Thymus (tissue), 11 donors: ENCODE data around the gene EMCN. TPM values are rescaled to one million over a fixed set of nuclear protein-coding genes. Genes with fewer than 3 reads are reported as not detected.

ENCODE experiments used
- DNase-seq, 9 donors: peaks; one replicate each; pipeline ENCODE4 v3.0.0-alpha.2; 2013; ENCODE audit warnings: low spot score in 9 of 9, low read depth in 6 of 9, missing footprints in 1 of 9
- H3K27ac ChIP-seq, 2 donors: one replicate each; pipeline ENCODE4 v1.5.1; 2013; ENCODE audit warnings: control low read depth in 1 of 2, low read depth in 1 of 2, low read length in 1 of 2, mild to moderate bottlenecking in 1 of 2, moderate library complexity in 1 of 2
- H3K27me3 ChIP-seq, 2 donors: one replicate each; pipeline ENCODE4 v1.5.1; 2013; ENCODE audit warnings: low read length in 1 of 2; ENCODE audit not compliant: control insufficient read depth in 2 of 2, insufficient read depth in 1 of 2
- H3K36me3 ChIP-seq, 2 donors: one replicate each; pipeline ENCODE4 v1.5.1; 2013; ENCODE audit warnings: low read length in 1 of 2, mild to moderate bottlenecking in 1 of 2, moderate library complexity in 1 of 2; ENCODE audit not compliant: control insufficient read depth in 2 of 2, insufficient read depth in 2 of 2
- H3K4me1 ChIP-seq, 2 donors: one replicate each; pipeline ENCODE4 v1.5.1; 2013; ENCODE audit warnings: low read length in 2 of 2; ENCODE audit not compliant: control insufficient read depth in 2 of 2, insufficient read depth in 2 of 2
- H3K4me3 ChIP-seq, 2 donors: one replicate each; pipeline ENCODE4 v1.5.1; 2013; ENCODE audit warnings: low read length in 2 of 2, control low read depth in 1 of 2, mild to moderate bottlenecking in 1 of 2
- H3K9me3 ChIP-seq, 2 donors: one replicate each; pipeline ENCODE4 v1.5.1; 2013; ENCODE audit warnings: low read length in 1 of 2, mild to moderate bottlenecking in 1 of 2; ENCODE audit not compliant: control insufficient read depth in 2 of 2, insufficient read depth in 1 of 2
- WGBS: extraction: QIAGEN DNeasy Blood & Tissue Kit; methylation state at CpG from one replicate; pipeline ENCODE4 v1.1.7; 2013; 5-methylcytosine and 5-hydroxymethylcytosine counted together
- polyA plus RNA-seq: library from polyadenylated mRNA; stranded (reverse); fragments of 200-250 nt; gene quantifications from one replicate; pipeline ENCODE4 v1.2.3, GENCODE V29; 2013
- total RNA-seq: library from RNA; stranded (reverse); fragments of 120-200 nt; gene quantifications from one replicate; pipeline ENCODE4 v1.2.4, GENCODE V29; 2013
- donor health status: healthy.

The EMCN gene
- total and polyA plus RNA-seq, 2 donors, result 6.0 to 7.9 TPM

DNA sequence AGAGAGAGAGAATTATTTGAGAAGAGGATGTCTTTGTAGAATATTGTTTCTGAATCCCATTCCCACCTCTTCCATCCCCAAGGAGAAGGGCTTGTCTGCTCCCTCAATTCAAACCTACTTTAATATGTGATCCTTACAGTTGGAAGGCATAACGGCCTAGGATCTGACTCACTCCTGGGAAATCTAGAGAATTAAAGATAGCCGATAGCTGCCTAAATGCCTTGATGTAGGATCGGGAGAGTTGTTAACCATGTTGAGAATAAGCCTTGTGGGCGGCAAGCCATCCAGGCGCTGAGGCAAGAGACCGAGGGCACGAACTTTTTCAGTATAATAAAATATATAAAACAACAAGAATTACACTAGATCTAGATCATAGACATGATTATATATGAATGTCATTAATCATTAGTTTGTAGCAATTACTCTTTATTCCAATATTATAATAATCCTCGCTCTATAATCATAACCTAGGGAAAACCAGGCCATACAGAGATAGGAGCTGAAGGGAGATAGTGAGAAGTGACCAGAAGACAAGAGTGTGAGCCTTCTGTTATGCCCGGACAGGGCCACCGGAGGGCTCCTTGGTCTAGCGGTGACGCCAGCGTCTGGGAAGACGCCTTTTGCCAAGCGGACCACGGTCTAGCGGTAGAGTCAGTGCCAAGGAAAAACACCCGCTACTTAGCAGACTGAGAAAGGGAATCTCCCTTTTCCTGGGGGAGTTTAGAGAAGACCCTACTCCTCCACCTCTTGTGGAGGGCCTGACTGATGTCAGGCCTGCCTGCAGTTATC, 13.5 kb downstream of the EMCN start:
- WGBS, result 94% methylated on average over 18 of the region's 18 CpGs
- no peaks in the 10 kb centered on the region for H3K36me3 ChIP-seq
- H3K9me3 ChIP-seq, result no peaks in the 10 kb centered on the region
- H3K27ac ChIP-seq, result no peak overlapping the region
- no peak overlapping the region for H3K4me3 ChIP-seq
- no peaks in the 10 kb centered on the region for H3K27me3 ChIP-seq
- H3K4me1 ChIP-seq, result no peaks in the 10 kb centered on the region
- DNase-seq, result no peak

DNA sequence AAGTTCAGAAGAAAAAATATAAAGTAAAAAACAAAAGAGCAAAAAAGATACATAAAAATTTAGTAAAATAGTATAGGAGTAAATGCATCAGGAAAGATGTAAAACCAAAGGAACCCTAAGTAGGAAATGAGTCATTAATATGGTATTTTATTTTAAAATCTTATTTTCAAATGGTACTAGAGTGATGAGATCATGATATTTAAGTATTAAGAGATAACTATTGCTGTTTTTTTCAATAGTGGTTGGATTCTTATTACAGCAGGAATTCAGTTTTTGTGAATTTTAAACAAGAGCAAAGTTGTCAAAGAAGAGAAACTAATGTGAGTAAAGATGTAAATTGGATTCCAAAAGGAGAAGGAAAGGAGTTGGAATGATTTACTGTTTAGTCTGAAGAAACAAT, 20.0 kb downstream of the EMCN start:
- Histone ChIP-seq H3K9me3 (no peaks in the 10 kb centered on the region), H3K27ac (no peak overlapping the region), H3K27me3 (no peaks in the 10 kb centered on the region), H3K4me1 (no peaks in the 10 kb centered on the region), H3K4me3 (no peak overlapping the region), H3K36me3 (no peaks in the 10 kb centered on the region)
- DNase-seq, result no peak

GRCh38 chr4:100495074-100495473, 22.7 kb downstream of the EMCN start:
- no peaks in the 10 kb centered on the region for H3K36me3 ChIP-seq
- no peak overlapping the region for H3K27ac ChIP-seq
- H3K27me3 ChIP-seq, result no peaks in the 10 kb centered on the region
- no peak overlapping the region for H3K4me3 ChIP-seq
- peaks cover 0 to 6% of the 10 kb centered on the region in 2 donors for H3K9me3 ChIP-seq
- WGBS, result 98% methylated on average over 1 of the region's 1 CpG
- H3K4me1 ChIP-seq, result no peaks in the 10 kb centered on the region
- DNase-seq, result no peak

DNA sequence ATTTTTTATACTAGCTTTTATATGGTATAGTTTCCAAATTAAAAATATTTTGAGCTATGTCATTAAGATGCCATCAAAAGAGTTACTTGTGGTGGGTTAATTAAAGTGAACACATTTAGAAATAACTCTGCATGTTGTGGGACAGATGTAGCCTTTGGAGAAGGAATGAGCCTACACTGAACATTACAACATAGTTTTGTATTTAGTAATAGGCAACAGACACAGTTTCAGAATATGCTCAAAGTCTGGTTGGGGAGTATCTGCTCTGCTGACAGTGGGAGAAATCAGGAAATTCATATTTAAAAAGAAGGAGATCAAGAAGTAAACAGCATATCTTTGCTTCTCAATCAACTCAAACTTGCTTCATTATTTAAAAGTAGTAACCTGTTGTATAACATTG, 23.7 kb downstream of the EMCN start:
- Histone ChIP-seq H3K36me3 (no peaks in the 10 kb centered on the region), H3K27me3 (no peaks in the 10 kb centered on the region), H3K4me1 (no peaks in the 10 kb centered on the region), H3K9me3 (peaks cover 0 to 6% of the 10 kb centered on the region in 2 donors), H3K27ac (no peak overlapping the region), H3K4me3 (no peak overlapping the region)
- no peak for DNase-seq

DNA sequence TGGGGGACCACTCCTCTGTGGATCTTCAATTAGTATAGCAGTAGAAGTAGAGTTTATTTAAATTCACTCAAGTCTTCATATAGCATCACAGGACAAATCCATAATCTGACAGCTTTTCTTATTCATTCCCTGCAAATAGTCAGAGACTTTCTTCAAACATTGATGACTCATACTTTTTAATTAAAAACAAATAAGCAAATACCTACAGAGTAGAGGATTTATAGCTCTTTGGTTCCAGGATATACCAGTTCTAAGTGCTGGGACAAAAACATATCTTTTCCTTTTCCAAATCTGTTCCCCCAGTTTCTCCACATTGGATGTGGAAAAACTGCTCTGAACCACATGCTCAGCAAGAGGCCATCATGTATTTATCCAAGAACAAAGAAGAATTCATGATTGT, 24.1 kb downstream of the EMCN start:
- DNase-seq, result no peak
- peaks cover 0 to 6% of the 10 kb centered on the region in 2 donors for H3K9me3 ChIP-seq
- no peaks in the 10 kb centered on the region for H3K4me1 ChIP-seq
- H3K27ac ChIP-seq, result no peak overlapping the region
- H3K27me3 ChIP-seq, result no peaks in the 10 kb centered on the region
- H3K36me3 ChIP-seq, result no peaks in the 10 kb centered on the region
- H3K4me3 ChIP-seq, result no peak overlapping the region

GRCh38 chr4:100492129-100492528, 25.7 kb downstream of the EMCN start:
- Histone ChIP-seq H3K36me3 (no peaks in the 10 kb centered on the region), H3K4me3 (no peak overlapping the region), H3K9me3 (peaks cover 0 to 6% of the 10 kb centered on the region in 2 donors), H3K27ac (no peak overlapping the region), H3K4me1 (no peaks in the 10 kb centered on the region), H3K27me3 (no peaks in the 10 kb centered on the region)
- no peak for DNase-seq

- H3K27ac ChIP-seq, result no peak overlapping the region
- H3K4me1 ChIP-seq, result no peaks in the 10 kb centered on the region
- H3K27me3 ChIP-seq, result no peaks in the 10 kb centered on the region
- H3K9me3 ChIP-seq, result peaks cover 0 to 6% of the 10 kb centered on the region in 2 donors
- DNase-seq, result no peak
- H3K4me3 ChIP-seq, result no peak overlapping the region
- no peaks in the 10 kb centered on the region for H3K36me3 ChIP-seq
Measured at GRCh38 chr4:100489305-100489704, 28.5 kb downstream of the EMCN start.

GRCh38 chr4:100486496-100486895, 31.3 kb downstream of the EMCN start:
- no peak overlapping the region for H3K4me3 ChIP-seq
- 96% methylated on average over 3 of the region's 3 CpGs for WGBS
- H3K36me3 ChIP-seq, result no peaks in the 10 kb centered on the region
- DNase-seq, result no peak
- H3K4me1 ChIP-seq, result no peaks in the 10 kb centered on the region
- no peaks in the 10 kb centered on the region for H3K27me3 ChIP-seq
- no peak overlapping the region for H3K27ac ChIP-seq
- peaks cover 0 to 3% of the 10 kb centered on the region in 2 donors for H3K9me3 ChIP-seq

DNA sequence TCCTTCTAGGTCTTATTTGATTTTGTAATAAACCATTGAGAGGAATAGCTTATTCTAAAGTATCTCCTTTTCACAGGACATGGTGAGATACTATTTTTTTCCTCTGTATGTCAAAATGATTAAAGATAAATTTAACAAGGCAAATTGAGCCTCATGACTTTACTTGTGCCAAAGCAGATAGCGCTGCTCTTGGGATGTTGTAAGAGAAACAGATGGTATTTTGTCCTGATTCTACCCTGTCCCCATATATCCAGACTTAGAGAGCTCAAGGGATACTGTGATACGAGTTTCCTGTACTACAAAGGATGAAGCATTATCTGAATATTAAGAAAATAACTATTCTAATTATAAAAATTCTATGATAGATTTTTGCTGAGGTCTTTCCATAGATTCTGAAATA, 34.0 kb downstream of the EMCN start:
- H3K9me3 ChIP-seq, result no peaks in the 10 kb centered on the region
- H3K27ac ChIP-seq, result no peak overlapping the region
- no peak overlapping the region for H3K4me3 ChIP-seq
- WGBS, result 92% methylated on average over 2 of the region's 2 CpGs
- H3K27me3 ChIP-seq, result no peaks in the 10 kb centered on the region
- no peak for DNase-seq
- H3K36me3 ChIP-seq, result no peaks in the 10 kb centered on the region
- no peaks in the 10 kb centered on the region for H3K4me1 ChIP-seq
